CD14-positive monocyte (primary cell): ENCODE data around the gene POLR2H. TPM values are rescaled to one million over a fixed set of nuclear protein-coding genes. Genes with fewer than 3 reads are reported as not detected.

Experiments
- DNase-seq, 3 donors: peaks; one replicate each; pipeline ENCODE4 v3.0.0-alpha.2; 2011 to 2022
- H2AFZ ChIP-seq: 2 replicates; pipeline ENCODE4 v1.6.0; 2012; ENCODE audit warnings: mild to moderate bottlenecking, low read depth, low read length, inconsistent platforms; ENCODE audit not compliant: insufficient read depth, poor library complexity, severe bottlenecking
- H3K27ac ChIP-seq, 2 donors: 1 replicate in 1 of 2; 2 replicates in 1 of 2; pipeline ENCODE4 v1.5.1; 2012 to 2013; ENCODE audit warnings: low read length in 2 of 2, control low read depth in 1 of 2, inconsistent platforms in 1 of 2, low read depth in 1 of 2, mild to moderate bottlenecking in 1 of 2
- H3K27me3 ChIP-seq, 2 donors: one replicate each; pipeline versions ENCODE4 v1.6.0 to v1.6.1; 2011 to 2013; ENCODE audit warnings: low read length in 2 of 2; ENCODE audit not compliant: control insufficient read depth in 2 of 2, insufficient read depth in 2 of 2
- H3K36me3 ChIP-seq, 2 donors: replicated peaks in 1 of 2; 1 replicate in 1 of 2; 2 replicates in 1 of 2; pipeline versions ENCODE4 v1.5.1 to v1.6.1; 2012 to 2013; ENCODE audit warnings: low read length in 2 of 2, control low read depth in 1 of 2, inconsistent platforms in 1 of 2, mild to moderate bottlenecking in 1 of 2; ENCODE audit not compliant: insufficient read depth in 2 of 2, control insufficient read depth in 1 of 2
- H3K4me1 ChIP-seq, 2 donors: 1 replicate in 1 of 2; 2 replicates in 1 of 2; pipeline versions ENCODE4 v1.5.1 to v1.6.1; 2012 to 2013; ENCODE audit warnings: low read length in 2 of 2, control low read depth in 1 of 2, inconsistent platforms in 1 of 2, mild to moderate bottlenecking in 1 of 2, moderate library complexity in 1 of 2; ENCODE audit not compliant: insufficient read depth in 2 of 2, control insufficient read depth in 1 of 2
- H3K4me2 ChIP-seq: replicated peaks from 2 replicates; pipeline ENCODE3; 2012; ENCODE audit warnings: low read length, moderate library complexity, mild to moderate bottlenecking; ENCODE audit not compliant: poor library complexity, severe bottlenecking; ENCODE audit errors: extremely low read depth
- H3K4me3 ChIP-seq, 3 experiments: fragments of 200-600 bp in 1 of 3; sonication (generic) in 1 of 3; replicated peaks in 1 of 3; 1 replicate in 2 of 3; 2 replicates in 1 of 3; pipeline ENCODE4 v1.5.1; 2011 to 2013; ENCODE audit warnings: low read length in 3 of 3, mild to moderate bottlenecking in 3 of 3, control low read depth in 2 of 3, low read depth in 2 of 3, inconsistent platforms in 1 of 3, moderate library complexity in 1 of 3
- H3K79me2 ChIP-seq: 2 replicates; pipeline ENCODE4 v1.6.0; 2012; ENCODE audit warnings: mild to moderate bottlenecking, control low read depth, inconsistent platforms, low read length, moderate library complexity; ENCODE audit not compliant: insufficient read depth
- H3K9ac ChIP-seq: 2 replicates; pipeline ENCODE4 v1.6.0; 2017; ENCODE audit warnings: low read length, mild to moderate bottlenecking; ENCODE audit not compliant: insufficient read depth, poor library complexity, severe bottlenecking
- H3K9me3 ChIP-seq, 2 donors: replicated peaks in 1 of 2; 1 replicate in 1 of 2; 2 replicates in 1 of 2; pipeline versions ENCODE4 v1.5.1 to v1.6.1; 2012 to 2013; ENCODE audit warnings: low read length in 2 of 2, control low read depth in 1 of 2; ENCODE audit not compliant: control insufficient read depth in 1 of 2, insufficient read depth in 1 of 2
- H4K20me1 ChIP-seq: 2 replicates; pipeline ENCODE4 v1.6.0; 2012; ENCODE audit warnings: mild to moderate bottlenecking, low read length, control low read depth, moderate library complexity; ENCODE audit not compliant: insufficient read depth
- H3K27ac Mint-ChIP-seq, 7 donors: one replicate each; pipeline ENCODE4 v1.8.0; 2020; ENCODE audit warnings: mild to moderate bottlenecking in 7 of 7, mixed read lengths in 7 of 7, moderate library complexity in 6 of 7, inconsistent platforms in 2 of 7
- H3K27me3 Mint-ChIP-seq, 3 donors: one replicate each; pipeline ENCODE4 v1.8.0; 2021 to 2022; ENCODE audit warnings: low read depth in 3 of 3, mild to moderate bottlenecking in 3 of 3, mixed read lengths in 3 of 3, moderate library complexity in 3 of 3, inconsistent platforms in 1 of 3
- H3K36me3 Mint-ChIP-seq, 2 donors: one replicate each; pipeline ENCODE4 v1.8.0; 2020; ENCODE audit warnings: mixed read lengths in 2 of 2, inconsistent platforms in 1 of 2, mild to moderate bottlenecking in 1 of 2
- H3K4me1 Mint-ChIP-seq: one replicate; pipeline ENCODE4 v1.8.0; 2020; ENCODE audit warnings: mild to moderate bottlenecking, mixed read lengths
- H3K4me3 Mint-ChIP-seq, 2 donors: one replicate each; pipeline ENCODE4 v1.8.0; 2020; ENCODE audit warnings: mild to moderate bottlenecking in 2 of 2, mixed read lengths in 2 of 2, moderate library complexity in 1 of 2
- H3K9me3 Mint-ChIP-seq, 7 donors: one replicate each; pipeline ENCODE4 v1.8.0; 2020 to 2022; ENCODE audit warnings: mixed read lengths in 7 of 7, mild to moderate bottlenecking in 6 of 7, moderate library complexity in 6 of 7, inconsistent platforms in 2 of 7
- CTCF ChIP-seq: fragments of 200-600 bp; IDR thresholded peaks from one replicate; pipeline ENCODE4 v1.8.0; 2022; ENCODE audit warnings: antibody characterized with exemption, mild to moderate bottlenecking
- WGBS: methylation state at CpG from one replicate; pipeline ENCODE4 v1.1.5; 2013; ENCODE audit warnings: missing lambda C conversion rate; ENCODE audit not compliant: insufficient coverage; 5-methylcytosine and 5-hydroxymethylcytosine counted together
- intact Hi-C, 2 donors: fragments of 100-400 bp; cut with micrococcal nuclease; formaldehyde crosslinking; loops; one replicate each; pipeline versions ENCODE4 v1.15.0 to v1.15.1; 2023
- polyA plus RNA-seq, 3 donors: library from polyadenylated mRNA; depleted of rRNA in 1 of 3; unstranded in 2 of 3; stranded (reverse) in 1 of 3; fragments of 300-500 nt in 2 of 3; fragments of >200 nt in 1 of 3; fragmentation: Illumina TruSeq in 2 of 3; gene quantifications; 1 replicate in 2 of 3; 2 replicates in 1 of 3; pipeline ENCODE4 v1.2.3, GENCODE V29; 2012 to 2021

The POLR2H gene
- polyA plus RNA-seq, 3 donors = 21.7 to 67.3 (median 24.6) TPM

- DNase-seq = no peak
- no peak for TF ChIP-seq CTCF
- no peaks in the 10 kb centered on the region for H3K9me3 ChIP-seq
- H2AFZ ChIP-seq = no peak overlapping the region
- H3K4me1 ChIP-seq = no peaks in the 10 kb centered on the region
- no peaks in the 10 kb centered on the region for H4K20me1 ChIP-seq
- no peaks in the 10 kb centered on the region for H3K9me3 Mint-ChIP-seq
- H3K27me3 Mint-ChIP-seq = peaks cover 9 to 27% (median 15%) of the 10 kb centered on the region in 3 donors
- H3K4me3 Mint-ChIP-seq = no peak overlapping the region
- no peak overlapping the region for H3K4me3 ChIP-seq
- intact Hi-C loops = no loop called here
- H3K4me1 Mint-ChIP-seq = no peaks in the 10 kb centered on the region
- H3K27ac ChIP-seq = no peak overlapping the region
- no peaks in the 10 kb centered on the region for H3K36me3 ChIP-seq
- 90% methylated on average over 3 of the region's 5 CpGs for WGBS
- no peak overlapping the region for H3K27ac Mint-ChIP-seq
- no peaks in the 10 kb centered on the region for H3K36me3 Mint-ChIP-seq
- no peak overlapping the region for H3K4me2 ChIP-seq
- H3K9ac ChIP-seq = no peak overlapping the region
- no peaks in the 10 kb centered on the region for H3K79me2 ChIP-seq
- H3K27me3 ChIP-seq = peaks cover 0 to 12% of the 10 kb centered on the region in 2 donors
These were observed 33.8 kb downstream of the POLR2H start for GRCh38 chr3:184395320-184395660.

GRCh38 chr3:184399410-184399809 lies 37.9 kb downstream of the POLR2H start:
- no peaks in the 10 kb centered on the region for H3K4me1 Mint-ChIP-seq
- H3K27ac Mint-ChIP-seq = no peak overlapping the region
- intact Hi-C loops = no loop called here
- H3K27me3 Mint-ChIP-seq = peaks cover 5 to 45% (median 22%) of the 10 kb centered on the region in 3 donors
- H3K9me3 ChIP-seq = no peaks in the 10 kb centered on the region
- H3K4me3 Mint-ChIP-seq = no peak overlapping the region
- H2AFZ ChIP-seq = no peak overlapping the region
- H3K4me1 ChIP-seq = no peaks in the 10 kb centered on the region
- no peak overlapping the region for H3K4me3 ChIP-seq
- H3K79me2 ChIP-seq = no peaks in the 10 kb centered on the region
- no peaks in the 10 kb centered on the region for H4K20me1 ChIP-seq
- H3K27me3 ChIP-seq = peaks cover 0 to 22% of the 10 kb centered on the region in 2 donors
- no peaks in the 10 kb centered on the region for H3K36me3 Mint-ChIP-seq
- no peaks in the 10 kb centered on the region for H3K36me3 ChIP-seq
- no peak for DNase-seq
- H3K9ac ChIP-seq = no peak overlapping the region
- WGBS = no CpG with 5 or more reads among the region's 9 CpGs
- no peak overlapping the region for H3K27ac ChIP-seq
- H3K9me3 Mint-ChIP-seq = no peaks in the 10 kb centered on the region
- no peak overlapping the region for H3K4me2 ChIP-seq
- no peak for TF ChIP-seq CTCF
